AG08396 (cell line): ENCODE data around the gene ZNF367.

Experiments used
- DNase-seq: peaks from one replicate; pipeline ENCODE4 v3.0.0; 2012; ENCODE audit warnings: low spot score, mixed read lengths

ZNF367 gene

GRCh38 chr9:96436456-96437126, 18.4 kb upstream of the ZNF367 start:
- no peak for DNase-seq

- DNase-seq, result no peak
Measured at GRCh38 chr9:96436063-96436455, 17.9 kb upstream of the ZNF367 start.

GRCh38 chr9:96435345-96435744, 17.2 kb upstream of the ZNF367 start:
- DNase-seq, result no peak

- DNase-seq, result no peak
Measured at GRCh38 chr9:96430377-96430776, 12.2 kb upstream of the ZNF367 start.

- DNase-seq, result no peak
Measured at GRCh38 chr9:96429732-96430131, 11.6 kb upstream of the ZNF367 start.

GRCh38 chr9:96425500-96426169, 7.5 kb upstream of the ZNF367 start:
- no peak for DNase-seq

- no peak for DNase-seq
Measured at GRCh38 chr9:96423985-96424336, 5.8 kb upstream of the ZNF367 start.

- DNase-seq, result no peak
Measured at GRCh38 chr9:96423322-96423984, 5.3 kb upstream of the ZNF367 start.

- DNase-seq, result peak; percentile 85
Measured at GRCh38 chr9:96420468-96421219, 2.5 kb upstream of the ZNF367 start.

- DNase-seq, result no peak
Measured at GRCh38 chr9:96419691-96419969, 1.5 kb upstream of the ZNF367 start.

GRCh38 chr9:96418920-96419690, 935 bp upstream of the ZNF367 start:
- DNase-seq, result peak; percentile 72

GRCh38 chr9:96417661-96418082, 498 bp downstream of the ZNF367 start:
- DNase-seq, result no peak

- peak; percentile 94 for DNase-seq
Measured at GRCh38 chr9:96417051-96417586, 1.1 kb downstream of the ZNF367 start.

- DNase-seq, result no peak
Measured at GRCh38 chr9:96413302-96414221, 4.6 kb downstream of the ZNF367 start.

- no peak for DNase-seq
Measured at GRCh38 chr9:96412174-96412913, 5.8 kb downstream of the ZNF367 start.

GRCh38 chr9:96411129-96411838, 6.9 kb downstream of the ZNF367 start:
- no peak for DNase-seq

- DNase-seq, result no peak
Measured at GRCh38 chr9:96408409-96409280, 9.5 kb downstream of the ZNF367 start.
